ENCODE results near the gene SUMO2. TPM values are rescaled to one million over a fixed set of nuclear protein-coding genes. Genes with fewer than 3 reads are reported as not detected.

Gene SUMO2
- total and polyA plus RNA-seq, 9 of the 15 experiments (the other 6 are each of a cell fraction or from before 2014, with no cell fraction given): 157 to 733 (median 419) TPM

DNA sequence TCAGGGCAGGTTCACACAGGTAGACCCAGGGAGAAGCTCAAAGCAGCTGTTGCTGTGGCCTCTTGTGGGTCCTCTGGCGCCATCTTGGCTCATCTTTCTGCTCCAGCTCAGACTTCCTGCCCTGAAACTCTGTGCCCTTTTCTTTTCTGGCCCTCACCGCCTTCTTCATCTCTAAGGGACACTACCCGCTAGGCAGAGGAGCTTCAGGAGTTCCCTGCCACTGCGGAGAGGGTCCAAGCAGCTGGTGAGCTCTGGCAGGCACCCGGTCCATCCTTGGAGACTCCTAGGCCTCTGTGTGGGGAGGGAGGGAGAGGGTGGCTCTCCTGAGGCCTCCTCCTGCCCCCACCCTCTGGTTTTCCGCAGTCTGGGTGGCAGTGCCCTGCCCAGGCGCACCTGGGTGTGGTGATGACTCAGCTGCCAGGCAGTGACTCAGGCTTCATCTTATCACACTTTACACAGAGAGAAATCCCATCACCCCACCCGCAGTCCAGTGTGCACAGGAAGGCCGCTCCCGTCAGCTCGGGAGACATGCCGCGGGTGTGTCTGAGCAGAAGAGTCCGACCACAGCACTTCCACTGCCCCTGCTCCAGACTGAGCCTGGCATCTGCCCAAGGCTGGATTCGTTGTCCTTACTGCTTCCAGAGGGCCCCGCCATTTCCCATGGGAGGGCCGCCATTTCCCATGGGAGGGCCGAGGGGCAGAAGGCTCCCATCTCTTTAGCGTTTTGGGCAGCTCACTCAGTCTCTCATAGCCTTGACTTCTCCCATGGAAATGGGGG is 58.5 kb downstream of the SUMO2 start (continued):
- TF ChIP-seq SREBF1 (IDR thresholded peaks at IDR 0.05; ENCODE audit: borderline replicate concordance, low read depth, low read length) (peak; percentile 55; the same call in 1 of the 2 replicates), NRF1 (conservative IDR thresholded peaks at IDR 0.05 in 1 of 2, IDR thresholded peaks at IDR 0.05 in 1 of 2) (peak; percentile 64 to 68), GATAD2B (IDR thresholded peaks at IDR 0.05; ENCODE audit: borderline replicate concordance) (no peak; the same call in 1 of the 2 replicates), ZNF133 (CRISPR knock-in tag; IDR thresholded peaks at IDR 0.05) (0 out of 2 replicates have a peak, but pooled peaks have one; percentile 19), NR4A1 (CRISPR knock-in tag; IDR thresholded peaks at IDR 0.05) (no peak; the same call in 1 of the 2 replicates), NR4A1 (tag; IDR thresholded peaks at IDR 0.05) (no peak; the same call in 1 of the 2 replicates), DMBX1 (CRISPR knock-in tag; IDR thresholded peaks at IDR 0.05; ENCODE audit: borderline replicate concordance) (peak; percentile 94), ZNF224 (CRISPR knock-in tag; IDR thresholded peaks at IDR 0.05) (no peak), MTA3 (IDR thresholded peaks at IDR 0.05; ENCODE audit: borderline replicate concordance) (peak; percentile 95), SPI1 (IDR thresholded peaks at IDR 0.05; ENCODE audit: borderline replicate concordance, low read depth, low read length) (no peak), SUPT5H (IDR thresholded peaks at IDR 0.05) (0 out of 2 replicates have a peak, but pooled peaks have one; percentile 29), RAD51 (IDR thresholded peaks at IDR 0.05; ENCODE audit: borderline replicate concordance, low read depth) (no peak), TAF9B (IDR thresholded peaks at IDR 0.05; ENCODE audit: partially characterized antibody) (peak; percentile 65), SREBF2 (CRISPR knock-in tag; IDR thresholded peaks at IDR 0.05) (no peak; the same call in 1 of the 2 replicates), CHD1 (IDR thresholded peaks at IDR 0.05; ENCODE audit: low read length) (no peak), ZNF780A (CRISPR knock-in tag; IDR thresholded peaks at IDR 0.05) (no peak), XRCC5 (IDR thresholded peaks at IDR 0.05; ENCODE audit: low read depth, low read length) (0 out of 2 replicates have a peak, but pooled peaks have one; percentile 53)
- TF ChIP-seq, protein P1, sequence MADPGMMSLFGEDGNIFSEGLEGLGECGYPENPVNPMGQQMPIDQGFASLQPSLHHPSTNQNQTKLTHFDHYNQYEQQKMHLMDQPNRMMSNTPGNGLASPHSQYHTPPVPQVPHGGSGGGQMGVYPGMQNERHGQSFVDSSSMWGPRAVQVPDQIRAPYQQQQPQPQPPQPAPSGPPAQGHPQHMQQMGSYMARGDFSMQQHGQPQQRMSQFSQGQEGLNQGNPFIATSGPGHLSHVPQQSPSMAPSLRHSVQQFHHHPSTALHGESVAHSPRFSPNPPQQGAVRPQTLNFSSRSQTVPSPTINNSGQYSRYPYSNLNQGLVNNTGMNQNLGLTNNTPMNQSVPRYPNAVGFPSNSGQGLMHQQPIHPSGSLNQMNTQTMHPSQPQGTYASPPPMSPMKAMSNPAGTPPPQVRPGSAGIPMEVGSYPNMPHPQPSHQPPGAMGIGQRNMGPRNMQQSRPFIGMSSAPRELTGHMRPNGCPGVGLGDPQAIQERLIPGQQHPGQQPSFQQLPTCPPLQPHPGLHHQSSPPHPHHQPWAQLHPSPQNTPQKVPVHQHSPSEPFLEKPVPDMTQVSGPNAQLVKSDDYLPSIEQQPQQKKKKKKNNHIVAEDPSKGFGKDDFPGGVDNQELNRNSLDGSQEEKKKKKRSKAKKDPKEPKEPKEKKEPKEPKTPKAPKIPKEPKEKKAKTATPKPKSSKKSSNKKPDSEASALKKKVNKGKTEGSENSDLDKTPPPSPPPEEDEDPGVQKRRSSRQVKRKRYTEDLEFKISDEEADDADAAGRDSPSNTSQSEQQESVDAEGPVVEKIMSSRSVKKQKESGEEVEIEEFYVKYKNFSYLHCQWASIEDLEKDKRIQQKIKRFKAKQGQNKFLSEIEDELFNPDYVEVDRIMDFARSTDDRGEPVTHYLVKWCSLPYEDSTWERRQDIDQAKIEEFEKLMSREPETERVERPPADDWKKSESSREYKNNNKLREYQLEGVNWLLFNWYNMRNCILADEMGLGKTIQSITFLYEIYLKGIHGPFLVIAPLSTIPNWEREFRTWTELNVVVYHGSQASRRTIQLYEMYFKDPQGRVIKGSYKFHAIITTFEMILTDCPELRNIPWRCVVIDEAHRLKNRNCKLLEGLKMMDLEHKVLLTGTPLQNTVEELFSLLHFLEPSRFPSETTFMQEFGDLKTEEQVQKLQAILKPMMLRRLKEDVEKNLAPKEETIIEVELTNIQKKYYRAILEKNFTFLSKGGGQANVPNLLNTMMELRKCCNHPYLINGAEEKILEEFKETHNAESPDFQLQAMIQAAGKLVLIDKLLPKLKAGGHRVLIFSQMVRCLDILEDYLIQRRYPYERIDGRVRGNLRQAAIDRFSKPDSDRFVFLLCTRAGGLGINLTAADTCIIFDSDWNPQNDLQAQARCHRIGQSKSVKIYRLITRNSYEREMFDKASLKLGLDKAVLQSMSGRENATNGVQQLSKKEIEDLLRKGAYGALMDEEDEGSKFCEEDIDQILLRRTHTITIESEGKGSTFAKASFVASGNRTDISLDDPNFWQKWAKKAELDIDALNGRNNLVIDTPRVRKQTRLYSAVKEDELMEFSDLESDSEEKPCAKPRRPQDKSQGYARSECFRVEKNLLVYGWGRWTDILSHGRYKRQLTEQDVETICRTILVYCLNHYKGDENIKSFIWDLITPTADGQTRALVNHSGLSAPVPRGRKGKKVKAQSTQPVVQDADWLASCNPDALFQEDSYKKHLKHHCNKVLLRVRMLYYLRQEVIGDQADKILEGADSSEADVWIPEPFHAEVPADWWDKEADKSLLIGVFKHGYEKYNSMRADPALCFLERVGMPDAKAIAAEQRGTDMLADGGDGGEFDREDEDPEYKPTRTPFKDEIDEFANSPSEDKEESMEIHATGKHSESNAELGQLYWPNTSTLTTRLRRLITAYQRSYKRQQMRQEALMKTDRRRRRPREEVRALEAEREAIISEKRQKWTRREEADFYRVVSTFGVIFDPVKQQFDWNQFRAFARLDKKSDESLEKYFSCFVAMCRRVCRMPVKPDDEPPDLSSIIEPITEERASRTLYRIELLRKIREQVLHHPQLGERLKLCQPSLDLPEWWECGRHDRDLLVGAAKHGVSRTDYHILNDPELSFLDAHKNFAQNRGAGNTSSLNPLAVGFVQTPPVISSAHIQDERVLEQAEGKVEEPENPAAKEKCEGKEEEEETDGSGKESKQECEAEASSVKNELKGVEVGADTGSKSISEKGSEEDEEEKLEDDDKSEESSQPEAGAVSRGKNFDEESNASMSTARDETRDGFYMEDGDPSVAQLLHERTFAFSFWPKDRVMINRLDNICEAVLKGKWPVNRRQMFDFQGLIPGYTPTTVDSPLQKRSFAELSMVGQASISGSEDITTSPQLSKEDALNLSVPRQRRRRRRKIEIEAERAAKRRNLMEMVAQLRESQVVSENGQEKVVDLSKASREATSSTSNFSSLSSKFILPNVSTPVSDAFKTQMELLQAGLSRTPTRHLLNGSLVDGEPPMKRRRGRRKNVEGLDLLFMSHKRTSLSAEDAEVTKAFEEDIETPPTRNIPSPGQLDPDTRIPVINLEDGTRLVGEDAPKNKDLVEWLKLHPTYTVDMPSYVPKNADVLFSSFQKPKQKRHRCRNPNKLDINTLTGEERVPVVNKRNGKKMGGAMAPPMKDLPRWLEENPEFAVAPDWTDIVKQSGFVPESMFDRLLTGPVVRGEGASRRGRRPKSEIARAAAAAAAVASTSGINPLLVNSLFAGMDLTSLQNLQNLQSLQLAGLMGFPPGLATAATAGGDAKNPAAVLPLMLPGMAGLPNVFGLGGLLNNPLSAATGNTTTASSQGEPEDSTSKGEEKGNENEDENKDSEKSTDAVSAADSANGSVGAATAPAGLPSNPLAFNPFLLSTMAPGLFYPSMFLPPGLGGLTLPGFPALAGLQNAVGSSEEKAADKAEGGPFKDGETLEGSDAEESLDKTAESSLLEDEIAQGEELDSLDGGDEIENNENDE (IDR thresholded peaks at IDR 0.05; ENCODE audit: low read depth, low read length): no peak

Measured in K562 (cell line).